Mammary epithelial cell (primary cell): ENCODE results near the gene MSI1.

Experiments
- EZH2 ChIP-seq: IDR thresholded peaks from 2 replicates; pipeline ENCODE4 v1.6.1; 2012; ENCODE audit warnings: low read length, inconsistent platforms, borderline replicate concordance
- TF ChIP-seq, protein P1 (sequence below), 2 donors: IDR thresholded peaks in 1 of 2; conservative IDR thresholded peaks in 1 of 2; 2 replicates each; pipeline ENCODE4 v1.5.1; 2011 to 2012; ENCODE audit warnings: inconsistent platforms in 2 of 2, low read length in 2 of 2, mild to moderate bottlenecking in 2 of 2, control low read depth in 1 of 2, low read depth in 1 of 2; ENCODE audit not compliant: insufficient read depth in 1 of 2; ENCODE audit errors: extremely low read depth in 1 of 2

DNA sequence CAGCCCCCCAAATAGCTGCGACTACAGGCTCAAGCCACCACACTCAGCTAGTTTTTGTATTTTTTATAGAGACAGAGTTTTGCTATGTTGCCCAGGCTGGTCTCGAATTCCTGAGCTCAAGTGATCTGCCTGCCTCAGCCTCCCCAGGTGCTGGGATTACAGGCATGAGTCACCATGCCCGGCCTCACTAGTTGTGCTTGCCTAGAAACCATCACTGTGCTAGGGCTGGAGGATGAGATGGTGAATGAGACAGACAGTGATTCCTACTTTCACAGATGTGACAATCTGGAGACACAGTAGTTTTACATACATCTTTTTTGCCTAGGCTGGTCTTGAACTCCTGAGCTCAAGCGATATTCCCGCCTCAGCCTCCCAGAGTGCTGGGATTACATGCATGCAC is 7.5 kb upstream of the MSI1 start:
- TF ChIP-seq, protein P1, sequence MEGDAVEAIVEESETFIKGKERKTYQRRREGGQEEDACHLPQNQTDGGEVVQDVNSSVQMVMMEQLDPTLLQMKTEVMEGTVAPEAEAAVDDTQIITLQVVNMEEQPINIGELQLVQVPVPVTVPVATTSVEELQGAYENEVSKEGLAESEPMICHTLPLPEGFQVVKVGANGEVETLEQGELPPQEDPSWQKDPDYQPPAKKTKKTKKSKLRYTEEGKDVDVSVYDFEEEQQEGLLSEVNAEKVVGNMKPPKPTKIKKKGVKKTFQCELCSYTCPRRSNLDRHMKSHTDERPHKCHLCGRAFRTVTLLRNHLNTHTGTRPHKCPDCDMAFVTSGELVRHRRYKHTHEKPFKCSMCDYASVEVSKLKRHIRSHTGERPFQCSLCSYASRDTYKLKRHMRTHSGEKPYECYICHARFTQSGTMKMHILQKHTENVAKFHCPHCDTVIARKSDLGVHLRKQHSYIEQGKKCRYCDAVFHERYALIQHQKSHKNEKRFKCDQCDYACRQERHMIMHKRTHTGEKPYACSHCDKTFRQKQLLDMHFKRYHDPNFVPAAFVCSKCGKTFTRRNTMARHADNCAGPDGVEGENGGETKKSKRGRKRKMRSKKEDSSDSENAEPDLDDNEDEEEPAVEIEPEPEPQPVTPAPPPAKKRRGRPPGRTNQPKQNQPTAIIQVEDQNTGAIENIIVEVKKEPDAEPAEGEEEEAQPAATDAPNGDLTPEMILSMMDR (conservative IDR thresholded peaks at IDR 0.05 in 1 of 2, IDR thresholded peaks at IDR 0.05 in 1 of 2; ENCODE audit: extremely low read depth in 1 of 2, insufficient read depth in 1 of 2, low read depth in 1 of 2, low read length in 2 of 2): no peak
- TF ChIP-seq EZH2: no peak
